B cell (primary cell): Measurements from ENCODE around the gene ADAR. TPM values are rescaled to one million over a fixed set of nuclear protein-coding genes. Genes with fewer than 3 reads are reported as not detected.

Experiments
- ATAC-seq: fragments of 200-7000 bp; cut with Tn5 transposase; one replicate; pipeline ENCODE4 v1.10.0; 2021; ENCODE audit warnings: low read depth, mild to moderate bottlenecking, moderate number of reproducible peaks, moderate library complexity
- CTCF ChIA-PET: fragments of 350-600 bp; sonication (Branson Sonifier 250); formaldehyde crosslinking; loops from one replicate; lab custom pipeline; 2021; ENCODE audit warnings: antibody characterized with exemption, inconsistent platforms; lab: Charles Lee
- POLR2A ChIA-PET: fragments of 350-600 bp; sonication (Branson Sonifier 250); formaldehyde crosslinking; loops from one replicate; lab custom pipeline; 2021; ENCODE audit warnings: antibody characterized with exemption; lab: Charles Lee
- DNase-seq: peaks from one replicate; pipeline ENCODE4 v3.0.0; 2013
- H2AFZ ChIP-seq: 2 replicates; pipeline ENCODE4 v1.6.1; 2012; ENCODE audit warnings: mild to moderate bottlenecking, low read depth, low read length; ENCODE audit not compliant: insufficient read depth, poor library complexity, severe bottlenecking
- H3K27ac ChIP-seq, 2 donors: 1 replicate in 1 of 2; 2 replicates in 1 of 2; pipeline ENCODE4 v1.5.1; 2012 to 2013; ENCODE audit warnings: low read length in 2 of 2, mild to moderate bottlenecking in 2 of 2, moderate library complexity in 1 of 2
- H3K27me3 ChIP-seq, 4 experiments: fragments of 200-600 bp in 1 of 4; sonication (generic) in 1 of 4; replicated peaks in 1 of 4; 1 replicate in 2 of 4; 2 replicates in 2 of 4; pipeline versions ENCODE4 v1.6.1 to v1.7.0; 2013 to 2016; ENCODE audit warnings: low read length in 3 of 4, mild to moderate bottlenecking in 2 of 4, mixed read lengths in 1 of 4, moderate library complexity in 1 of 4; ENCODE audit not compliant: insufficient read depth in 4 of 4, control insufficient read depth in 3 of 4; ENCODE audit errors: control extremely low read depth in 1 of 4
- H3K36me3 ChIP-seq, 2 experiments: replicated peaks in 1 of 2; 1 replicate in 1 of 2; 2 replicates in 1 of 2; pipeline versions ENCODE4 v1.6.1 to v1.7.1; 2013; ENCODE audit warnings: low read length in 1 of 2; ENCODE audit not compliant: insufficient read depth in 2 of 2, control insufficient read depth in 1 of 2; ENCODE audit errors: control extremely low read depth in 1 of 2, extremely low read depth in 1 of 2
- H3K4me1 ChIP-seq, 2 donors: fragments of 200-600 bp in 1 of 2; sonication (generic) in 1 of 2; 1 replicate in 1 of 2; 2 replicates in 1 of 2; pipeline versions ENCODE4 v1.5.1 to v1.6.1; 2013 to 2017; ENCODE audit warnings: low read length in 2 of 2; ENCODE audit not compliant: control insufficient read depth in 2 of 2, insufficient read depth in 2 of 2
- H3K4me2 ChIP-seq: replicated peaks from 2 replicates; pipeline ENCODE3; 2012; ENCODE audit warnings: mild to moderate bottlenecking, low read depth, low read length; ENCODE audit not compliant: poor library complexity, severe bottlenecking
- H3K4me3 ChIP-seq, 5 experiments: fragments of 200-600 bp in 1 of 5; sonication (generic) in 1 of 5; 1 replicate in 3 of 5; 2 replicates in 2 of 5; pipeline versions ENCODE4 v1.5.1 to v1.7.0; 2011 to 2016; ENCODE audit warnings: low read length in 4 of 5, mild to moderate bottlenecking in 4 of 5, low read depth in 2 of 5, control low read depth in 1 of 5, moderate library complexity in 1 of 5; ENCODE audit not compliant: insufficient read depth in 1 of 5; ENCODE audit errors: control extremely low read depth in 1 of 5, extremely low read depth in 1 of 5
- H3K79me2 ChIP-seq: fragments of 200-600 bp; sonication (generic); one replicate; pipeline ENCODE4 v1.6.0; 2016; ENCODE audit warnings: low read length; ENCODE audit not compliant: control insufficient read depth, insufficient read depth
- H3K9ac ChIP-seq: fragments of 200-600 bp; sonication (generic); 2 replicates; pipeline ENCODE4 v1.6.1; 2017; ENCODE audit warnings: mild to moderate bottlenecking, low read length, moderate library complexity
- H3K9me3 ChIP-seq, 3 donors: one replicate each; pipeline versions ENCODE4 v1.6.1 to v1.7.1; 2013; ENCODE audit warnings: low read length in 2 of 3; ENCODE audit not compliant: control insufficient read depth in 2 of 3, insufficient read depth in 1 of 3; ENCODE audit errors: control extremely low read depth in 1 of 3
- H4K20me1 ChIP-seq: 2 replicates; pipeline ENCODE4 v1.6.0; 2012; ENCODE audit warnings: mild to moderate bottlenecking, low read length; ENCODE audit not compliant: insufficient read depth, control insufficient read depth, poor library complexity, severe bottlenecking
- H3K27ac Mint-ChIP-seq: one replicate; pipeline ENCODE4 v1.8.0; 2021; ENCODE audit warnings: mixed read lengths
- H3K27me3 Mint-ChIP-seq: one replicate; pipeline ENCODE4 v1.8.0; 2021; ENCODE audit warnings: mixed read lengths
- H3K4me1 Mint-ChIP-seq: one replicate; pipeline ENCODE4 v1.8.0; 2021; ENCODE audit warnings: mixed read lengths
- H3K4me3 Mint-ChIP-seq: one replicate; pipeline ENCODE4 v1.8.0; 2021; ENCODE audit warnings: mixed read lengths
- H3K9me3 Mint-ChIP-seq: one replicate; pipeline ENCODE4 v1.8.0; 2022; ENCODE audit warnings: mixed read lengths; ENCODE audit not compliant: insufficient read depth
- CTCF ChIP-seq: fragments of 200-600 bp; IDR thresholded peaks from one replicate; pipeline ENCODE4 v1.8.0; 2022; ENCODE audit warnings: antibody characterized with exemption, mild to moderate bottlenecking
- EZH2 ChIP-seq: IDR thresholded peaks from 2 replicates; pipeline ENCODE4 v1.6.1; 2012; ENCODE audit warnings: borderline replicate concordance, low read depth, mild to moderate bottlenecking, moderate library complexity, low read length; ENCODE audit not compliant: insufficient read depth, poor library complexity, severe bottlenecking
- WGBS: methylation state at CpG from one replicate; pipeline ENCODE4 v1.1.5; 2013; ENCODE audit warnings: missing lambda C conversion rate; ENCODE audit not compliant: insufficient coverage; 5-methylcytosine and 5-hydroxymethylcytosine counted together
- intact Hi-C: fragments of 100-400 bp; cut with micrococcal nuclease; formaldehyde crosslinking; loops from one replicate; pipeline ENCODE4 v1.10.0; 2022
- polyA plus RNA-seq: library from polyadenylated mRNA; depleted of rRNA; stranded (reverse); fragments of >200 nt; gene quantifications from 2 replicates; pipeline ENCODE4 v1.2.3, GENCODE V29; 2012
- total RNA-seq, 2 donors: library from RNA; stranded (reverse); fragments of 120-200 nt in 1 of 2; gene quantifications; 1 replicate in 1 of 2; 2 replicates in 1 of 2; pipeline versions ENCODE4 v1.2.3 to v1.2.4, GENCODE V29; 2013 to 2022

ADAR gene
- total and polyA plus RNA-seq, 2 donors (not counting 1 experiment from before 2014, with no cell fraction given): 64.9 to 241 TPM

GRCh38 chr1:154546264-154547063 is 61.5 kb downstream of the ADAR start:
- DNase-seq (peak; percentile 69), ATAC-seq (peak; percentile 86)
- Histone ChIP-seq H3K9ac (no peak overlapping the region), H3K4me1 (no peaks in the 10 kb centered on the region), H3K9me3 (no peaks in the 10 kb centered on the region), H3K4me2 (no peak overlapping the region), H3K27me3 (peaks cover 0 to 4% (median 0%) of the 10 kb centered on the region in 4 experiments), H3K79me2 (no peaks in the 10 kb centered on the region), H2AFZ (no peak overlapping the region), H3K27ac (no peak overlapping the region), H3K36me3 (peaks cover 16 to 28% of the 10 kb centered on the region in 2 experiments), H4K20me1 (peaks cover 12% of the 10 kb centered on the region), H3K4me3 (no peak overlapping the region)
- intact Hi-C loops: loop anchor here (5.0 kb wide), 1 partner anchor 224 kb away; the partner anchor contains the start of gene AQP10
- Mint-ChIP-seq H3K9me3 (no peaks in the 10 kb centered on the region), H3K4me1 (peaks cover 5% of the 10 kb centered on the region), H3K27me3 (peaks cover 15% of the 10 kb centered on the region), H3K27ac (no peak overlapping the region), H3K4me3 (no peak overlapping the region)
- POLR2A ChIA-PET: no interaction called here
- TF ChIP-seq CTCF (peak; percentile 83), EZH2 (no peak)
- CTCF ChIA-PET: interaction anchor here (0.6 to 6.6 kb wide), 23 partner anchors 9 to 539 kb away, joined by 3 to 188 read pairs (median 4); no protein-coding TSS in a partner anchor
- WGBS: 100% methylated on average over 1 of the region's 13 CpGs

GRCh38 chr1:154541231-154541630 is 66.8 kb downstream of the ADAR start:
- Mint-ChIP-seq H3K9me3 (no peaks in the 10 kb centered on the region), H3K27me3 (peaks cover 33% of the 10 kb centered on the region), H3K4me3 (no peak overlapping the region), H3K4me1 (no peaks in the 10 kb centered on the region), H3K27ac (no peak overlapping the region)
- no peak overlapping the region for H3K27ac ChIP-seq
- peaks cover 0 to 4% (median 0%) of the 10 kb centered on the region in 4 experiments for H3K27me3 ChIP-seq
- intact Hi-C loops: no loop called here
- H3K4me2 ChIP-seq: no peak overlapping the region
- H3K79me2 ChIP-seq: no peaks in the 10 kb centered on the region
- DNase-seq (no peak), ATAC-seq (no peak)
- no peak overlapping the region for H2AFZ ChIP-seq
- CTCF ChIA-PET: interaction anchor here (1.4 to 2.6 kb wide), 2 partner anchors 59 to 61 kb away, joined by 3 to 14 read pairs; no protein-coding TSS in a partner anchor
- POLR2A ChIA-PET: no interaction called here
- WGBS: 79% methylated on average over 6 of the region's 6 CpGs
- TF ChIP-seq EZH2: no peak
- H3K9ac ChIP-seq: no peak overlapping the region
- no peaks in the 10 kb centered on the region for H4K20me1 ChIP-seq
- H3K4me1 ChIP-seq: no peaks in the 10 kb centered on the region
- no peaks in the 10 kb centered on the region for H3K36me3 ChIP-seq
- no peaks in the 10 kb centered on the region for H3K9me3 ChIP-seq
- no peak overlapping the region for H3K4me3 ChIP-seq
